ENCODE data around the gene FBXL12.

- TF ChIP-seq CTCF (IDR thresholded peaks at IDR 0.05) (no peak), POLR2A (IDR thresholded peaks at IDR 0.05) (no peak)
Observed at GRCh38 chr19:9793071-9793591, 25.7 kb downstream of the FBXL12 start.
